Esophagus (tissue), 2 donors: ENCODE data around the gene RAB3IL1. TPM values are rescaled to one million over a fixed set of nuclear protein-coding genes. Genes with fewer than 3 reads are reported as not detected.

Source experiments
- H3K27ac ChIP-seq, 2 donors: one replicate each; pipeline ENCODE4 v1.5.1; 2013; ENCODE audit warnings: low read depth in 2 of 2, mild to moderate bottlenecking in 2 of 2, inconsistent platforms in 1 of 2, low read length in 1 of 2, moderate library complexity in 1 of 2
- H3K27me3 ChIP-seq, 2 donors: one replicate each; pipeline ENCODE4 v1.6.1; 2013; ENCODE audit warnings: low read length in 2 of 2, control low read depth in 1 of 2, mild to moderate bottlenecking in 1 of 2; ENCODE audit not compliant: insufficient read depth in 2 of 2, control insufficient read depth in 1 of 2
- H3K36me3 ChIP-seq, 2 donors: one replicate each; pipeline ENCODE4 v1.6.1; 2013; ENCODE audit warnings: low read length in 1 of 2; ENCODE audit not compliant: control insufficient read depth in 2 of 2, insufficient read depth in 2 of 2
- H3K4me1 ChIP-seq, 2 donors: one replicate each; pipeline ENCODE4 v1.6.1; 2013; ENCODE audit warnings: low read length in 1 of 2; ENCODE audit not compliant: control insufficient read depth in 2 of 2, insufficient read depth in 2 of 2
- H3K4me3 ChIP-seq, 2 donors: one replicate each; pipeline ENCODE4 v1.5.1; 2013; ENCODE audit warnings: low read length in 2 of 2, mild to moderate bottlenecking in 2 of 2, low read depth in 1 of 2, moderate library complexity in 1 of 2
- H3K9me3 ChIP-seq, 2 donors: one replicate each; pipeline ENCODE4 v1.6.1; 2013; ENCODE audit warnings: mild to moderate bottlenecking in 2 of 2, low read depth in 1 of 2, low read length in 1 of 2, moderate library complexity in 1 of 2; ENCODE audit not compliant: control insufficient read depth in 2 of 2, insufficient read depth in 1 of 2
- WGBS, 2 donors: extraction: QIAGEN DNeasy Blood & Tissue Kit; methylation state at CpG; one replicate each; pipeline ENCODE4 v1.1.7; 2013; 5-methylcytosine and 5-hydroxymethylcytosine counted together
- polyA plus RNA-seq, 2 donors: library from polyadenylated mRNA; stranded (reverse); fragments of 200-250 nt; gene quantifications; one replicate each; pipeline ENCODE4 v1.2.3, GENCODE V29; 2013
- donor health status: healthy with polysubstance abuse.
- donor health status: Bipolar disorder and iron deficiency.

RAB3IL1 gene
- polyA plus RNA-seq, 2 donors, result 1.4 to 2.1 TPM

- no peak overlapping the region for H3K4me3 ChIP-seq
- 90 to 92% methylated on average over 17 of the region's 17 CpGs for WGBS, 2 donors
- no peaks in the 10 kb centered on the region for H3K9me3 ChIP-seq
- no peak overlapping the region for H3K27ac ChIP-seq
- peaks cover 0 to 6% of the 10 kb centered on the region in 2 donors for H3K4me1 ChIP-seq
- H3K36me3 ChIP-seq, result no peaks in the 10 kb centered on the region
- no peaks in the 10 kb centered on the region for H3K27me3 ChIP-seq
These were observed 63.0 kb downstream of the RAB3IL1 start for GRCh38 chr11:61854206-61854895.

- peaks cover 0 to 6% of the 10 kb centered on the region in 2 donors for H3K4me1 ChIP-seq
- WGBS, 2 donors, result 64 to 67% methylated on average over 13 of the region's 13 CpGs
- no peaks in the 10 kb centered on the region for H3K36me3 ChIP-seq
- no peak overlapping the region for H3K4me3 ChIP-seq
- H3K27ac ChIP-seq, result no peak overlapping the region
- H3K9me3 ChIP-seq, result no peaks in the 10 kb centered on the region
- no peaks in the 10 kb centered on the region for H3K27me3 ChIP-seq
These were observed 63.6 kb downstream of the RAB3IL1 start for GRCh38 chr11:61853698-61854169.

- Histone ChIP-seq H3K4me3 (no peak overlapping the region), H3K36me3 (peaks cover 0 to 7% of the 10 kb centered on the region in 2 donors), H3K9me3 (no peaks in the 10 kb centered on the region), H3K27ac (no peak overlapping the region), H3K4me1 (peaks cover 0 to 6% of the 10 kb centered on the region in 2 donors), H3K27me3 (no peaks in the 10 kb centered on the region)
- WGBS, 2 donors, result 87 to 90% methylated on average over 6 of the region's 6 CpGs
These were observed 65.5 kb downstream of the RAB3IL1 start for GRCh38 chr11:61851900-61852295.

- Histone ChIP-seq H3K4me1 (peaks cover 0 to 6% of the 10 kb centered on the region in 2 donors), H3K27me3 (no peaks in the 10 kb centered on the region), H3K4me3 (no peak overlapping the region), H3K9me3 (no peaks in the 10 kb centered on the region), H3K27ac (no peak overlapping the region), H3K36me3 (peaks cover 0 to 7% of the 10 kb centered on the region in 2 donors)
- WGBS, 2 donors, result 79 to 88% methylated on average over 24 of the region's 24 CpGs
These were observed 66.1 kb downstream of the RAB3IL1 start for GRCh38 chr11:61851113-61851899.

GRCh38 chr11:61850687-61851086, 66.7 kb downstream of the RAB3IL1 start:
- Histone ChIP-seq H3K27ac (no peak overlapping the region), H3K4me1 (peaks cover 0 to 6% of the 10 kb centered on the region in 2 donors), H3K9me3 (no peaks in the 10 kb centered on the region), H3K27me3 (no peaks in the 10 kb centered on the region), H3K4me3 (no peak overlapping the region), H3K36me3 (peaks cover 0 to 7% of the 10 kb centered on the region in 2 donors)
- WGBS, 2 donors, result 63 to 68% methylated on average over 7 of the region's 7 CpGs

- Histone ChIP-seq H3K27me3 (no peaks in the 10 kb centered on the region), H3K27ac (no peak overlapping the region), H3K9me3 (no peaks in the 10 kb centered on the region), H3K4me3 (no peak overlapping the region), H3K4me1 (peaks cover 0 to 2% of the 10 kb centered on the region in 2 donors), H3K36me3 (peaks cover 0 to 7% of the 10 kb centered on the region in 2 donors)
- 91 to 92% methylated on average over 9 of the region's 9 CpGs for WGBS, 2 donors
These were observed 68.7 kb downstream of the RAB3IL1 start for GRCh38 chr11:61848631-61849030.

GRCh38 chr11:61847914-61848581, 69.3 kb downstream of the RAB3IL1 start:
- Histone ChIP-seq H3K4me3 (no peak overlapping the region), H3K27ac (no peak overlapping the region), H3K27me3 (no peaks in the 10 kb centered on the region), H3K36me3 (peaks cover 0 to 7% of the 10 kb centered on the region in 2 donors), H3K4me1 (no peaks in the 10 kb centered on the region), H3K9me3 (no peaks in the 10 kb centered on the region)
- WGBS, 2 donors, result 92 to 94% methylated on average over 18 of the region's 18 CpGs

Other genes with a start within 250 kb of the RAB3IL1 start
- 1 to 10 TPM; 1.7 to 5.0 TPM for gene DAGLA, start 237.2 kb downstream of the RAB3IL1 start, polyA plus RNA-seq
- 1 to 10 TPM in 1 of 2 donors, under 1 TPM in 1; 0.18 to 1.3 TPM for gene MYRF, start 164.9 kb downstream of the RAB3IL1 start, polyA plus RNA-seq
- gene TMEM258, start 125.0 kb downstream of the RAB3IL1 start, polyA plus RNA-seq, result 100 to 1,000 TPM in 1 of 2 donors, 10 to 100 TPM in 1; 90.3 to 142 TPM
- gene FEN1, start 124.7 kb downstream of the RAB3IL1 start, polyA plus RNA-seq, result 10 to 100 TPM in 1 of 2 donors, 1 to 10 TPM in 1; 8.1 to 19.6 TPM
- 1 to 10 TPM; 1.1 to 1.6 TPM for gene FADS1, start 100.6 kb downstream of the RAB3IL1 start, polyA plus RNA-seq
- 1 to 10 TPM; 5.1 to 8.7 TPM for gene FADS2, start 89.3 kb downstream of the RAB3IL1 start, polyA plus RNA-seq
- gene FADS3, start 26.0 kb downstream of the RAB3IL1 start, polyA plus RNA-seq, result 1 to 10 TPM; 7.2 to 9.8 TPM
- gene BEST1, start 32.8 kb upstream of the RAB3IL1 start, polyA plus RNA-seq, result 1 to 10 TPM; 1.2 to 3.8 TPM
- gene FTH1, start 50.1 kb upstream of the RAB3IL1 start, polyA plus RNA-seq, result 1,000 to 10,000 TPM; 3,491 to 8,500 TPM
- gene INCENP, start 206.4 kb upstream of the RAB3IL1 start, polyA plus RNA-seq, result 10 to 100 TPM; 13.7 to 17.5 TPM